GM20000 (cell line): ENCODE results near the gene PDCD10.

ENCODE experiments used
- DNase-seq: peaks from one replicate; pipeline ENCODE4 v3.0.0; 2012; ENCODE audit warnings: low spot score
- CTCF ChIP-seq: IDR thresholded peaks from 2 replicates; pipeline ENCODE4 v1.5.1; 2012; ENCODE audit warnings: mild to moderate bottlenecking, control low read depth; ENCODE audit errors: extremely low read depth, missing control alignments

PDCD10 gene

GRCh38 chr3:167742338-167742737 is 7.6 kb upstream of the PDCD10 start:
- no peak for DNase-seq
- no peak for TF ChIP-seq CTCF

- DNase-seq = peak; percentile 16
Observed at GRCh38 chr3:167740961-167741587, 6.4 kb upstream of the PDCD10 start.

GRCh38 chr3:167739190-167739810 is 4.6 kb upstream of the PDCD10 start:
- no peak for TF ChIP-seq CTCF
- no peak for DNase-seq

More at GRCh38 chr3:167740961-167741587, 6.4 kb upstream of the PDCD10 start:
- peak; percentile 36 for TF ChIP-seq CTCF

GRCh38 chr3:167738037-167738436 is 3.3 kb upstream of the PDCD10 start:
- TF ChIP-seq CTCF = no peak
- DNase-seq = no peak

GRCh38 chr3:167736997-167737396 is 2.3 kb upstream of the PDCD10 start:
- no peak for TF ChIP-seq CTCF
- DNase-seq = no peak

GRCh38 chr3:167736264-167736787 is 1.6 kb upstream of the PDCD10 start:
- DNase-seq = no peak
- no peak for TF ChIP-seq CTCF

- DNase-seq = peak; percentile 55
Observed at GRCh38 chr3:167735233-167736138, 794 bp upstream of the PDCD10 start, which contains the start of gene SERPINI1. TSS of gene SERPINI1 (plus strand) at chr3:167735721. CDS start at chr3:167789129, 53,408 bp downstream.

More at GRCh38 chr3:167735233-167736138, 794 bp upstream of the PDCD10 start, which contains the start of gene SERPINI1:
- TF ChIP-seq CTCF = no peak
